GM18868 (cell line): ENCODE data around the gene ZNF484.
A peak's percentile ranks its signal among the peaks of the same experiment; 100 is the strongest.
"Not testable (repeated sequence)": the region's sequence is repeated elsewhere in the genome, so short reads cannot be mapped to it uniquely, and the experiment has no call there.

Experiments used
- ATAC-seq: cut with Tn5 transposase; IDR thresholded peaks from one replicate; pipeline ENCODE4 v1.9.1; 2021; ENCODE audit warnings: mild to moderate bottlenecking, moderate library complexity; ENCODE audit not compliant: unreplicated experiment

ZNF484 gene

GRCh38 chr9:92877531-92878430 is at the start of gene ZNF484:
TSS of gene ZNF484 (minus strand) at chr9:92878038. CDS start at chr9:92875029, 3,009 bp downstream.
- peak; percentile 98 for ATAC-seq

GRCh38 chr9:92920437-92920836 is 42.6 kb upstream of the ZNF484 start:
- ATAC-seq, result no peak

- no peak for ATAC-seq
Measured at GRCh38 chr9:92917176-92917800, 39.5 kb upstream of the ZNF484 start.

GRCh38 chr9:92911511-92912475 is 34.0 kb upstream of the ZNF484 start:
- no peak for ATAC-seq

GRCh38 chr9:92905137-92905536 is 27.3 kb upstream of the ZNF484 start:
- ATAC-seq, result not testable (repeated sequence)

- no peak for ATAC-seq
Measured at GRCh38 chr9:92897323-92897722, 19.5 kb upstream of the ZNF484 start.

GRCh38 chr9:92895812-92896436 is 18.1 kb upstream of the ZNF484 start:
- ATAC-seq, result no peak

- no peak for ATAC-seq
Measured at GRCh38 chr9:92894711-92895362, 17.0 kb upstream of the ZNF484 start.

- not testable (repeated sequence) for ATAC-seq
Measured at GRCh38 chr9:92893916-92894610, 16.2 kb upstream of the ZNF484 start.

GRCh38 chr9:92892276-92892675 is 14.4 kb upstream of the ZNF484 start:
- not testable (repeated sequence) for ATAC-seq

GRCh38 chr9:92890761-92891160 is 12.9 kb upstream of the ZNF484 start:
- no peak for ATAC-seq

- ATAC-seq, result no peak
Measured at GRCh38 chr9:92887880-92888338, 10.1 kb upstream of the ZNF484 start.

- ATAC-seq, result not testable (repeated sequence)
Measured at GRCh38 chr9:92886846-92887610, 9.2 kb upstream of the ZNF484 start.

GRCh38 chr9:92883666-92884405 is 6.0 kb upstream of the ZNF484 start:
- ATAC-seq, result not testable (repeated sequence)

- ATAC-seq, result no peak
Measured at GRCh38 chr9:92882276-92882675, 4.4 kb upstream of the ZNF484 start.

GRCh38 chr9:92875373-92875772 is 2.5 kb downstream of the ZNF484 start:
- ATAC-seq, result no peak

GRCh38 chr9:92870289-92870688 is 7.5 kb downstream of the ZNF484 start:
- ATAC-seq, result no peak

- ATAC-seq, result not testable (repeated sequence)
Measured at GRCh38 chr9:92866600-92866999, 11.2 kb downstream of the ZNF484 start.
